Peyer's patch (tissue), 4 donors: Measurements from ENCODE around the gene CYP2J2. TPM values are rescaled to one million over a fixed set of nuclear protein-coding genes. Genes with fewer than 3 reads are reported as not detected.
"Not testable (repeated sequence)": the region's sequence is repeated elsewhere in the genome, so short reads cannot be mapped to it uniquely, and the experiment has no call there.

ENCODE experiments used
- DNase-seq, 3 donors: peaks; one replicate each; pipeline ENCODE4 v3.0.0-alpha.2; 2017 to 2019
- H3K27ac ChIP-seq, 4 donors: fragments of 200-600 bp; sonication (generic); one replicate each; pipeline ENCODE4 v1.5.1; 2016 to 2019
- H3K27me3 ChIP-seq, 2 donors: fragments of 200-600 bp; sonication (generic); one replicate each; pipeline ENCODE4 v1.5.1; 2019
- H3K36me3 ChIP-seq, 3 donors: fragments of 200-600 bp; sonication (generic); one replicate each; pipeline ENCODE4 v1.5.1; 2016 to 2019
- H3K4me1 ChIP-seq, 4 donors: fragments of 200-600 bp; sonication (generic); one replicate each; pipeline ENCODE4 v1.5.1; 2016 to 2019
- H3K4me3 ChIP-seq, 4 donors: fragments of 200-600 bp; sonication (generic); 1 replicate in 3 of 4; 2 replicates in 1 of 4; pipeline ENCODE4 v1.5.1; 2016 to 2019; ENCODE audit warnings: mild to moderate bottlenecking in 1 of 4
- H3K9me3 ChIP-seq, 4 donors: fragments of 200-600 bp; sonication (generic); one replicate each; pipeline ENCODE4 v1.5.1; 2016 to 2019; ENCODE audit warnings: mild to moderate bottlenecking in 1 of 4
- POLR2A ChIP-seq, 2 donors: fragments of 450-650 bp; IDR thresholded peaks; one replicate each; pipeline ENCODE4 v1.5.1; 2017; ENCODE audit warnings: antibody characterized with exemption in 2 of 2, mild to moderate bottlenecking in 2 of 2, moderate library complexity in 2 of 2
- total RNA-seq, 4 donors: library from RNA; depleted of rRNA; stranded (reverse); fragments of >200 nt; gene quantifications; one replicate each; pipeline ENCODE4 v1.1.0, GENCODE V29; 2016
- TF ChIP-seq, protein P1 (sequence below), 6 experiments: fragments of 450-650 bp in 4 of 6; fragments of 200-600 bp in 2 of 6; sonication (generic) in 1 of 6; IDR thresholded peaks; one replicate each; pipeline ENCODE4 v1.5.1; 2017 to 2019; ENCODE audit warnings: antibody characterized with exemption in 6 of 6, mild to moderate bottlenecking in 3 of 6, moderate library complexity in 1 of 6

The CYP2J2 gene
- total RNA-seq, 4 donors from 2014 or later: 14.9 to 243 (median 169) TPM

DNA sequence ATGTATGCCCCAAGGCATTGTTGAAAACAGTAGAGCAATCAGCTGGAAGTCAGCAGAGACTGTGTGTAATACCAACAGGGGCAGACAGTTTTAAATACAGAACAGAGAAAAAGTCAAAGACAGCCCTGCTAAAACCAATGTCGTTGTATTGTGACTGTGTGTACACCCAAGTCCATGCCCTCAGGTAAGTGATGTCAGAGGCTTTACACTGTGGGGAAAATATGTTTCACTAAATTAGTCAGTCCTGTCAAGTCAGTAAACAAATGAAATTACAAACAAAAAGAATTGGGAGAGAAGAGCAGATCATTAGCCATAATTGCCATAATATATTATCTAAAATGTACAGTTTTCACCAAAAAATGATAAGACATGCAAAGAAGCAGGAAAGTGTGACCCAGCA, 2.4 kb upstream of the CYP2J2 start:
- H3K9me3 ChIP-seq: no peaks in the 10 kb centered on the region
- H3K36me3 ChIP-seq: no peaks in the 10 kb centered on the region
- no peaks in the 10 kb centered on the region for H3K27me3 ChIP-seq
- no peak for DNase-seq
- TF ChIP-seq, protein P1, sequence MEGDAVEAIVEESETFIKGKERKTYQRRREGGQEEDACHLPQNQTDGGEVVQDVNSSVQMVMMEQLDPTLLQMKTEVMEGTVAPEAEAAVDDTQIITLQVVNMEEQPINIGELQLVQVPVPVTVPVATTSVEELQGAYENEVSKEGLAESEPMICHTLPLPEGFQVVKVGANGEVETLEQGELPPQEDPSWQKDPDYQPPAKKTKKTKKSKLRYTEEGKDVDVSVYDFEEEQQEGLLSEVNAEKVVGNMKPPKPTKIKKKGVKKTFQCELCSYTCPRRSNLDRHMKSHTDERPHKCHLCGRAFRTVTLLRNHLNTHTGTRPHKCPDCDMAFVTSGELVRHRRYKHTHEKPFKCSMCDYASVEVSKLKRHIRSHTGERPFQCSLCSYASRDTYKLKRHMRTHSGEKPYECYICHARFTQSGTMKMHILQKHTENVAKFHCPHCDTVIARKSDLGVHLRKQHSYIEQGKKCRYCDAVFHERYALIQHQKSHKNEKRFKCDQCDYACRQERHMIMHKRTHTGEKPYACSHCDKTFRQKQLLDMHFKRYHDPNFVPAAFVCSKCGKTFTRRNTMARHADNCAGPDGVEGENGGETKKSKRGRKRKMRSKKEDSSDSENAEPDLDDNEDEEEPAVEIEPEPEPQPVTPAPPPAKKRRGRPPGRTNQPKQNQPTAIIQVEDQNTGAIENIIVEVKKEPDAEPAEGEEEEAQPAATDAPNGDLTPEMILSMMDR (IDR thresholded peaks at IDR 0.05): no peak
- TF ChIP-seq POLR2A (IDR thresholded peaks at IDR 0.05): no peak
- H3K27ac ChIP-seq: no peak overlapping the region
- H3K4me1 ChIP-seq: no peaks in the 10 kb centered on the region
- H3K4me3 ChIP-seq: no peak overlapping the region

DNA sequence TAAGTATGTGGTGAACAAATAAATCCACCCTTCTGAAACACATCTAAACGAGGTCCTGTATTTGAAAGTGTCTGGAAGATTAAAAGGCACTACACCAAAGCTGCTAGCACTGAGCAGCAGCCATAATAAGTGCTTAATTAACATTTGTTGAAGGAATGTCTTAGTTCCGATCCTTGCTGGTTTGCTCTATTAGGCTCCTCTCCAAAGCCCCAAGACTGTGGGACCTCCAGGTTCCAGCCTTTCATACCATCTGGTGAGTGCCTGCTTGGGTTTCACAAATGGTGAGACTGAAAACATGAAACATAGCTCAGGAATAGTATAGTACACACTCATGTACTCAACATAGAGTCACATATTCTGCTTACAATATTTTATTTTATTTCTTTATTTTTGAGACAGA, 640 bp upstream of the CYP2J2 start:
- TF ChIP-seq POLR2A (IDR thresholded peaks at IDR 0.05): no peak
- TF ChIP-seq, protein P1 (IDR thresholded peaks at IDR 0.05): no peak
- H3K4me3 ChIP-seq: peak overlapping the region in 3 of 4 donors; percentile 31 to 62 (median 58)
- DNase-seq: no peak
- no peaks in the 10 kb centered on the region for H3K27me3 ChIP-seq
- no peaks in the 10 kb centered on the region for H3K9me3 ChIP-seq
- no peaks in the 10 kb centered on the region for H3K4me1 ChIP-seq
- peak overlapping the region in 1 of 4 donors; percentile 84 for H3K27ac ChIP-seq
- H3K36me3 ChIP-seq: no peaks in the 10 kb centered on the region

DNA sequence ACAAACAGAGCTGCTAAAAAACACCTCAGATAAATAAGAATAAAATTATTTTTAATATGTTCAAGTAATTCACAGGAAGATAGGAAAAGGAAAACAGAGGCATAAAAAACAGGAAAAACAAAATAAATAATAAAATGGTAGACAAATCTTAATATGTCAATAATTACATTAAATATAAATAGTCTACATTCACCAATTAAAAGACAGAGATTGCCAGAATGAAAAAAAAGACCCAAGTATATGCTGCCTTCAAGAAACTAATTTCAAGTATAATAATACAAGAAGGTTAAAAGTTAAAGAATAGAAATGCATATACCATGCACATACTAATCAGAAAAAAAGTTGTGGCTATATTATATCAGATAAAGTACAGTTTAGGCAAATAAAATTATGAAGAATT, 1.9 kb downstream of the CYP2J2 start:
- Histone ChIP-seq H3K36me3 (no peaks in the 10 kb centered on the region), H3K27ac (peak overlapping the region in 1 of 4 donors; percentile 84), H3K4me3 (peak overlapping the region in 2 of 4 donors; percentile 58 to 62), H3K27me3 (no peaks in the 10 kb centered on the region), H3K9me3 (no peaks in the 10 kb centered on the region), H3K4me1 (no peaks in the 10 kb centered on the region)
- no peak for DNase-seq
- TF ChIP-seq, protein P1 (IDR thresholded peaks at IDR 0.05): no peak
- TF ChIP-seq POLR2A (IDR thresholded peaks at IDR 0.05): no peak

DNA sequence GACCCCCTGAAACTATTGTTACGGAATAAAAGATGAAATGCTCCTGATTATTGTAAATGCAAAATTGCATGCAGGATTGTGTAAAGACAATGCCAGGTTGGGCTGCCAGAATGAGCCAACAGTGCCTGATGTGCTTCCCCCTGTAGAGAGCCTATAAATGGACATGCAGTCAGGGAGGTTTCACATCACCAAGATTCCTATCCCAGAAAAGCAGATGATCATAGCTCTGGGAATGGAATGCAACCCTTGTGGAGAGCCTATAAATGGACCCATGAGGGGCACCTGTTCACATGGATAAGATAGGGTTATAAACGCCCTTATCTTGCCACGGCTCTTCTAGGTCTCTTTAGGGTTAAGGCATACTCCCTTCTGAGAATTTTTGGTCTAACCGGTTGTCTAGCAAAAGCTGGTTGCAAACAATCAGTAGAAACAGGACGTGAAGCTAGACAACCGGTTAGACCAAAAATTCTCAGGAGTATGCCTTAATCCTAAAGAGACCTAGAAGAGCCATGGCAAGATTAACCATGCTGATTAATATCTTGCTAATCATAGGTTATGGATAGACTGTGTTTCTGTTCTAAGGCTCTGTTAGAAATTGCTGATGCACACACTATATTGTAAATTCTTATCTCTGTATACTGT, 5.2 kb downstream of the CYP2J2 start:
- DNase-seq, H3K27me3 ChIP-seq, H3K9me3 ChIP-seq, H3K4me1 ChIP-seq, H3K27ac ChIP-seq, H3K36me3 ChIP-seq: not testable (repeated sequence)
- peak overlapping the region in 1 of 4 donors; percentile 2 for H3K4me3 ChIP-seq

DNA sequence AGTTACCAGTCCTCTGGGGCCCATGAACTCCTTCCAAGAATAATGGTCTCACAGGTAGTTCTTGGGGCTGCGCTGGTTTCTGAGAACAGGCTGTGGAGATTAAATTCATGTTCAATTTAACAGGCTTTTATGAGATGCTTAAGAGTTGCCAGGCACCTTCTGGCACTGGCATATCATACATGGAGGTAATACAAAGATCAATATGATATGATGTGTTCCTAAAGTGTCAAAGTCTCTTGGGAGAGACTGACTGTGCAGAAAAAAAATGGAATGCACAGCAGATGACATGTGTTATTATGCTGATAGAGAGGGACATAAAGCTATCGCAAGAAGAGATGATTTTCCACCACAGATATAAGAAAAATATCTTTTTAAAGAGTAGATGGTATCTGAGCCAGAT, 6.8 kb downstream of the CYP2J2 start:
- H3K27me3 ChIP-seq: no peaks in the 10 kb centered on the region
- H3K9me3 ChIP-seq: no peaks in the 10 kb centered on the region
- no peak overlapping the region for H3K4me3 ChIP-seq
- peaks cover 0 to 3% (median 0%) of the 10 kb centered on the region in 3 donors for H3K36me3 ChIP-seq
- peak in 1 of 3 donors; percentile 48 for DNase-seq
- H3K4me1 ChIP-seq: no peaks in the 10 kb centered on the region
- peak overlapping the region in 2 of 4 donors; percentile 26 to 47 for H3K27ac ChIP-seq
- no peak for TF ChIP-seq POLR2A (IDR thresholded peaks at IDR 0.05)
- TF ChIP-seq, protein P1 (IDR thresholded peaks at IDR 0.05): no peak

DNA sequence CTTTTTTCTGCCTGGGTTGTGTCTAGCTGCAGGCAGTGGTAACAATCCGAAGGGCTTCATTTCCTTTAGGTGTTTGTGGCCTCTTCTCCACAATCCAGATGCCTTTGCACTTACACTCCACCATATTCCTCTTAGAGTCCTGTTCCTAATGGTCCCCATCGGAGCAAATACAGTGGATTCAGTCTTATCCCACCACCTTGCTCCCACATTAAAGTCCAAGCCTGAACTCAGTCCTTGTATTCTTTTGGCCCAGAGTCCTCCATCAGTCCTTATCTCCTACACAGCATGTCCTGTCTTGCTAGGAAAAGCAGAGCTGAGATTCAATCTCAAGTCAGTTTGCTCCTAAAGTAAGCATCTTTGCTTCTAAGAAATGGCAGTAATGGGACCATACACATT, 8.8 kb downstream of the CYP2J2 start:
- no peak for TF ChIP-seq POLR2A (IDR thresholded peaks at IDR 0.05)
- TF ChIP-seq, protein P1 (IDR thresholded peaks at IDR 0.05): no peak
- H3K27ac ChIP-seq: no peak overlapping the region
- no peak overlapping the region for H3K4me3 ChIP-seq
- peaks cover 0 to 5% (median 3%) of the 10 kb centered on the region in 3 donors for H3K36me3 ChIP-seq
- H3K27me3 ChIP-seq: no peaks in the 10 kb centered on the region
- no peak for DNase-seq
- no peaks in the 10 kb centered on the region for H3K9me3 ChIP-seq
- no peaks in the 10 kb centered on the region for H3K4me1 ChIP-seq
